Stromal cell of bone marrow (primary cell): ENCODE results near the gene RAB21.

Experiments used
- DNase-seq: peaks from one replicate; pipeline ENCODE4 v3.0.0-alpha.2; 2012; ENCODE audit warnings: low read depth

Gene RAB21, protein sequence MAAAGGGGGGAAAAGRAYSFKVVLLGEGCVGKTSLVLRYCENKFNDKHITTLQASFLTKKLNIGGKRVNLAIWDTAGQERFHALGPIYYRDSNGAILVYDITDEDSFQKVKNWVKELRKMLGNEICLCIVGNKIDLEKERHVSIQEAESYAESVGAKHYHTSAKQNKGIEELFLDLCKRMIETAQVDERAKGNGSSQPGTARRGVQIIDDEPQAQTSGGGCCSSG

DNA sequence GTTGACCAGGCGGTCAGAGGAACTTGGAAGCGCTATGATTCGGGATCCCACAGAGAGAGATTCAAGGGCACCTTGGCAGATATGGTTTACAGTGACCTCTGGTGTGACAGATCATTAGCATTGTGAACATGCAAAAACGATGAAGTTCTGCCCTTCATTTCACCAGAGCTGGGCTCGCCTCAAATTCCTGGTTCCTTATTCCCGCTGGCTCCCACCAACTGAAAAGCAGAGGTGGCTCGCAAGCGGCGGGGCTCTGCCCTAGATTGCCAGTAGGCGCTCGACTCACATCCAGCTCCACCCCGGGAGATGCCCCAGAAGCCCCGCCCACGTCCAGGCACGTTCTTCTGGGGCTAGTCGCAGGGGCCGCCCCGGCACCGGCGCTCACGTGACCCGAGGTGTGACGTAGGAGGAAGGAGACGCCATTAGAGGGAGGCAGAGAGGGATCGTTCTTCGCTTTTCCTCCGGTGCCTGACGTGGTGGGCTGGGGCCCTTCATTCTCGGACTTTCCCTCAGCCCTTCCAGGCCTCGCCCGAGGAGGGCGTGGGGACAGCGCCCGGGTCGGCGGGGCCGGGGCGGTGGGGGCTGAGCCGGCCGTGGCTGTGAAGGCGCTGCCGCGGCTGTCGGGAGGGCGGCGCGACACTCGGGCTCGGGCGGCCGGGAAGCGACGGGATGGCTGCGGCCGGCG lies at the start of gene RAB21:
RAB21 (plus strand) TSS at position 403 of the 685 bp plus-strand sequence; CDS start at position 670, 267 bp downstream.
- DNase-seq = peak; percentile 95

DNA sequence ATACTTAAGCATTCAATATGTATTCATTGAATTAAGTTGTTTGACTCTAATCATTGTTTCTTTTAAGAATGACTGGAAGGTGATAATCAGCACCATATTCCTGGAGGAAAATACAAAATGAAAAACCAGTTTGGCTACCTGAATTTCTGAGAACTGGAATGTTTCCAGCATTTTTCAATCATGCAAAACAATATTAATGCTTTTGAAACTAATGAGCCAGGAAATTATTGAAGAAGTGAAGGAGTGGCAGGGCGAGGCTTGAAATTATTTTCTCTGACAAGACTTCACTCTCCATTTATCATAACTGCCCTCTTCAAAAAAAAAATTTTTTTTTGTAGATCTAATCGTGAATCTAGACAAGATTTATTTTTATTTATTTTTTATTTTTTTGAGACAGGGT lies 49.7 kb upstream of the RAB21 start:
- DNase-seq = no peak

DNA sequence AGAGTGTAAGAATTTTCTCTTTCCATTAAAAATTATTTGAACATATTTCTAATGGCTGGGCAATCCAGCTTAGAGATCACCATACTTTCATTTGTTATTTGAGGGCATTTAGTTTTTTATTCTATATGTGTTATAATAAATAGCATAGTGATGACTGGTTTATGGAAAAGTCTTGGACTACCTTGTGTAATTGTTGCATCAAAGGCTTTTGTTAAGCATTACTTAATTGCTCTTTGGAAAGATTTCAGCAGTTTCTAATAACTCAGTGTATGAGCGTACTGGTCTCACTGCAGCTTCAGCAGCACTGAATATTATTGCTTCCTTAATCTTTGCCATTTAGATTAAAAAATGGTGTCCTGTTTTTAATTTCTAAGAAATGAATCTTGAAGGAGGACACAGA lies 46.0 kb upstream of the RAB21 start:
- no peak for DNase-seq

DNA sequence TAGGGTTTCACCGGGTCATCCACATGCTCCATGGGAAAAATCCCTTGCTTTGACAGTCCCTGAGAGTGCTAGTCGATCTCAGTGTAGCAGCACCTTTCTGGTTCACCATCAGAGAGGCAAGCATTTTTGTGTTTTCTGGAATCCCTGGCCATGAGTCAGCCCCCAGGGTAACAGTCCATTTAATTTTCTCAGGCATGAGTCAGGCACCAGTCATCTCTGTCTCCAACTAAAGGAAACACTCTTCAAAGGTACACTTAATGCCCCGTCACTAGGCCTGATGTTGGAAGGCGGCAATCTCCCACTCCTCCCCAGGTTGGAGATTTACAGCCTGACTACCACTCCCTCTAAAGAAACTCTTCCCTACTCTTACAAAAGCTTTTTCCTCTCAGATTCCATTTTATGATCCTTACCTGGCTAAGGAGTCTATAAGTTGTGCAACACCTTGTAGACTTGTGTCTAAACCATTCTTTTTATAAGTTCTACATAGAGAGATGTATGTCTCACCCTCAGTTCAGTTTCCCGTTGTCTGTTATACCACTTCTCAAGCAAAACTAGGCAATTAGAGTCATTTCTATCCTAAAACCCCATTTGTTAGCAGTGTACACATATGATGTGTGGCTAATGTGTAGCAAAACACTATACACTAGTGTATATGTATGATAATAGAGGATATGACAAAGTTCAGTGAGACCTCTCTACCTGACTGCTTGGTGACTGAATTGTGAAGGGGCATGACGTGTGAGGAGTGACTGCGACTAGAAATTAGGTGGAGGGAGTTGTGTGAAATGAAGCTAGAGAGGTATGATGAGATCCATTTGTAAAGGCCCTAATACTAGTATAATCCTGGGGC lies 44.2 kb upstream of the RAB21 start:
- peak; percentile 72 for DNase-seq

DNA sequence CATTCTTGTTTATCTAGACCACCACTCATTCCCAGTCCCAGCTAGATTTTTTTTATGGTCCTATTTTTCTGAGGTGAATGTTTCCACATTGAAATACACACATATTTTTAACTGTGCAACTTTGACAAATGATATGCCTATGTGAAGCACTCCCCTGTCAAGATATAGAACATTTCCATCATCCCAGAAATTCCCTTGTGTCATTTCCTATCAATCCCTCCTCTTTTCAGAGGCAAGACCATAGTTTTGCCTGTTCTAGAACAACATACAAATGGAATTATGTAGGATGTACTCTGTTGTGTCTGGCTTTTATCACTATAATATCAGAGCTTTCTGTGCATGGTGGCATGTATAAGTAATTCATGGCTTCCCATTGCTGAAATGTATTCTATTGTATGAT lies 36.1 kb upstream of the RAB21 start:
- DNase-seq = no peak

DNA sequence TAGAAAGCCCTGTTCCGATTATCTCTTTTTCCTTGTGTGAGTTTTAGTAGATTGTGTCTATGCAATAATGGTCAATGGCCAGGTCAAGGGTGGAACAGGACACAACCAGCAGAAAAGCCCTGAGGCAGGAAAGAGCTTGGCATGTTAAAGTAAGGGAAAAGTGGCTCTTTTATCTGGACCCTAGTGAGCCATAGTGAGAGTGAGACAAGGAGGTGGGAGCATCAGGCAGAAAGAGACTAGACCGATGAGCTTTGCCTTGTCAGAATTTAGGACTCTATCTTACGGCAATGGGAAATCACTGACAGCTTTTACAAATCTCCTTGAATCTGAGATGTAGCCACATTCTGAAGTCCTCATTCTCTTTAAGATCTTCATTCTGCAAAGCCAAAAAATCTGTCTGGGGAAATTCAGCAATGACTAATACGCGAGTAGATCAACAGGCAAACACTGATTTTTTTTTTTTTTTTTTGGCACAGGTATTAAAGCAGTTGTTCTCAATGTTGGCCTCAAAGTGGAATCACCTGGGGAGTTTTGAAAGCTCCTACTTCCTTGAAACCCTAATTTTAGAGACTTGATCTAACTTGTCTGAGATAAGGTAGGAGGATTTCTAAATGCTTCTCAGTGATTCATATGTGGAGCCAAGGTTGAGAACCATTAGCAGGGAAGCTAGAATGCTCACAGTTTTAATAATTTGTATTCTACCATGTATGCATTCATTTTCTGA lies 34.9 kb upstream of the RAB21 start:
- DNase-seq = no peak

DNA sequence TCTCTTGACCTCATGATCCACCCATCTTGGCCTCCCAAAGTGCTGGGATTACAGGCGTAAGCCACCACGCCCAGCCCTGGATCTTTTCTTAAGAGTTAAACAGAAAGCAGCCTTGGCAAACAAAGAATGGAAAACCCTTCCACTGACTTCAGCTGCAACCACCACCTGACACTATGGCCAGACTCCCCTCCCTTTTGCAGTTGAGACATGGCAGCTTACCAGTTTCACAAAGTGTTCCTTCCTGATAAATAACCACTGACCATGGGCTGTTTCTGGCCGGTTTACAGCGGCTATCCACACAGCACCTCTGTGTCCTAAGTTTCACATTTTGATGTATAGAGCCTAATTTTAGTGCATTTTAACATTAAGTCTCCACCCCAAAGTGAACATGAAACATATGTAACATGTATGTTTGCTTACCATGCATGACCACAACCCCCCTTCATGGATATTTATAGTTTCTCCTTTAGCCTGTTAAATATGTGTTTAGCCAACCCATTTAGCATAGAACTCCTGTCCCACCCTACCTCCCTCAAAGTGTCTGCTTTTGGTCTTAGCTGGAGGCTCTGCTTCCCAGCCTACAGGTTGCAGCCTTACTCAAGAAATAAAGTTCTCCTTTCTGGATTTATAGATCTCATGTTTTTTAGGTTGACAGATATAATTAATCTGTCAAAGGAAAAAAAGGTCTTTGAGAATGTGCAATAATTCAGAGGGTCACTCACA lies 32.7 kb upstream of the RAB21 start:
- DNase-seq = no peak

DNA sequence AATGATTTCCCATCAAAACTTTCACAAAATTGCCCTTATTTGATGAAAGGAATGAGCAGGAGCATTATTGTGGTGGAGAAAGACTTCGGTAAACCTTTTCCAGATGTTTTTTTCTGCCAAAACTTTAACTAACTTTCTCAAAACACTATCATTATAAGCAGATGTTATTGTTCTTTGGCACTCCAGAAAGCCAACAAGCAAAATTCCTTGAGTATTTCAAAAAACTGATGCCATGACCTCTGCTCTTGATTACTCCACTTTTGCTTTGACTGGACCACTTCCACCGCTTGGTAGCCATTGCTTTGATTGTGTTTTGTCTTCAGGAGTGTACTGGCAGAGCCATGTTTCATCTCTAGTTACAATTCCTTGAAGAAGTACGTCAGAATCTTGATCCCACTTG lies 29.7 kb upstream of the RAB21 start:
- no peak for DNase-seq

DNA sequence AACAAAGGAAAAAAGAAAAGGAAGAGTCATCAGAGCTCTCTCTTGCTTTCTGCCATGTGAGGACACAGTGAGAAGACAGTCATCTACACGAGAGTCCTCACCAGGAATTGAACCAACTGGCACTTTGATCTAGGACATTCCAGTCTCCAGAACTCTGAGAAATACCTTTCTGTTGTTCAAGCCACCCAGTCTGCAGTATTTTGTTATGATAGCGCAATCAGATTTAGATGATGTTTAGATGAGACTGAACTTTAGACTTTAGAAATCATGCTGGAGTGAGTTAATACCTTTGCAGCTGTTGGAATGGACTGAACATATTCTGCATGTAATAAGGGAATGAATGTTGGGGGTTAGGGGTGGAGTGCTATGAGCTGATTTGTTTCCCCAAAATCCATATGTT lies 28.1 kb upstream of the RAB21 start:
- no peak for DNase-seq

DNA sequence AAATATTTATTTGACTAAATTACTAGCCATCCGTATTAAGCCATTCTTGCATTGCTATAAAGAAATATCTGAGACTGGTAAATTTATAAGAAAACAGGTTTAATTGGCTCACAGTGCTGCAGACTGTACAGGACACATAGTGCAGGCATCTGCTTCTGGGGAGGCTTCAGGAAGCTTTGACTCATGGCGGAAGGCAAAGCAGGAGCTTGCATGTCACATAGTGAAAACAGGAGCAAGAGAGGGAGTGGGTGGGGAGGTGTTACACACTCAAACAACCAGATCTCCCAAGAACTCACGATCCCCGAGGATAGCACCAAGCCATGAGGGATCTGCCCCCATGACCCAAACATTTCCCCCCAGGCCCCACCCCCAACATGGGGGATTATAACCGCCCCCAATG lies 26.7 kb upstream of the RAB21 start:
- DNase-seq = no peak

DNA sequence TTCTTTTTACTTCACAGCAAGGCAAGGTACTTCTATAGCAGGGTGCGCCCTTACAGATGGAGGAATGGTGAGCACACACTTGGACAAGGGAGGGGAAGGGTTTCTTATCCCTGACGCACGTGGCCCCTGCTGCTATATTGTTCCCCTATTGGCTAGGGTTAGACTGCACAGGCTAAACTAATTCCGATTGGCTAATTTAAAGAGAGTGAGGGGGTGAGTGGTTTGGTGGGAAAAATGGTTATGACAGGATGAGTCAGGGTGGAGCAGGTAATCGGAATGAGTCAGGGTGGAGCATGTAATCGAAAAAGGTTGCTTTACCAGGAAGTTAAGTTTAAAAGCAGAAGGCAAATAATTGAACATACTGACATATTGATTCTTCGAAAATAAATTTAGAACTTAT lies 23.7 kb upstream of the RAB21 start:
- no peak for DNase-seq

DNA sequence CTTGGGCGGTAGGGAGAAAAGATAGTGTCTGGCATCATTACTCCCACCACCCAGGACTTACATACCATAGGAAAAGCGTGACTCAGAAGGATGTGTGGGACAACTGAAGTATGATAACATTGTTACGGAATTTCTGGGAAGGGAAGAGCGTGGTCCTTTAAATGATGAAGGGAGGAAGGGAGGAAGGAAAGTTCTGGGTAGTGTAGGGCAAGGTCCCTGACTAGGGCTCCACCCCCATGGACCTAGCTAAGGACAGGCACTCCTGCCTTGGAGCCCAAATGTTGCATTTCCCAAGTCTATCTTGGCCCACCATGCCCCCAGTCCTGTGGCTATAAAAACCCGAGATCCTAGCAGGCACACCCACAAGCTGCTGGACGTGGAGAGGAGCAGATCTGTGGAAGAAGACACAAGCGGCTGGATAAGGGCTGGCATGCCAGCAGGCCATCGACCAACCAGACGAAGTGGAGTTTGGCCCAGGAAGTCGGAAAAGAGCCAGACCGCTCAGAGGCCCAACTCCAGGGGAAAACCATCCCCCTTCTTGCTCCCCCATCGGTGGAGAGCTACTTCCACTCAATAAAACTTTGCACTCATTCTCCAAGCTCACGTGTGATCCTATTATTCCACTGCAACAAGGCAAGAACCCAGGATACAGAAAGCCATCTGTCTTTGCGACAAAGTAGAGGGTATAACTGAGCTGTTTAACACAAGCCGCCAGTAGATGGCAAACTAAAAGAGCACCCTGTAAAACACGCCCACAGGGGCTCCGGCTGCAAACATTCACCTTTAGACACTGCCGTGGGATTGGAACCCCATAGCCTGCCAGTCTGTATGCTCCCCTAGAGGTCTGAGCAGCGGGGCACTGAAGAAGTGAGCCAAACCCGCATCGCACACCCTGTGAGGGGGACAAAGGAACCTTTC lies 23.0 kb upstream of the RAB21 start:
- no peak for DNase-seq

DNA sequence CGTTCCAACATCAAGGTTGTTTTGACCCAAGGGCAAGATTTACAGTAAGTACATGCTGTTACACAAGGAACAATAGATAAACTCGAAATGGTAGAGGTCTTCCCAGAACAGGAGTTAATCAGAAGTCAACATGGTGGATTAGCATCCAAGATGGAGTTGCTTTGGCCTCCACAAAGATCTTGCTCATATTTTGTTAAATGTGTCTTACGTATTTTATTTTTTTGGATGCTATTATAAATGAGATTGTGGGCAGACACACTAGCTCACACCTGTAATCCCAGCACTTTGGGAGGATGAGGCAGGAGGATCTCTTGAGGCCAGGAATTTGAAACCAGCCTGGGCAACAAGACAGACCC lies 22.3 kb upstream of the RAB21 start:
- DNase-seq = no peak

DNA sequence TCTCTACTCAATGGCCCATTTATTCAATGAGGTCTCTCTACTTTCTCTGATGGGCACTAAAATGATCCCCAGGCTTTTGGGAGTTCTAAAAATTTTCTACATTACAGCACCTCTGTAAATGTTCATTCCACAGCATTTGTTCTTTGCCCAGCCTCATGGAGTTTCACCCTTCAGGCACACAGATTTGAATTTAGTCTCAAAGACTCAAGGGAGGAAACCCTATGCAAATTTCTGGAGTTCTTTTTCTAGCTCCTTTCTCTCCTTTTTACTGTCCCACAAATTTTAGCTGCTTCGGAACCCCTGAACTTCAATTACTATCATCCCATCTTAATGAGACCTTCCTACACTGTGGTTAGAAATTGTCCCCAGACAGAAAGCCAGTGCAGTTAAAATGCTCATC lies 17.5 kb upstream of the RAB21 start:
- DNase-seq = no peak

DNA sequence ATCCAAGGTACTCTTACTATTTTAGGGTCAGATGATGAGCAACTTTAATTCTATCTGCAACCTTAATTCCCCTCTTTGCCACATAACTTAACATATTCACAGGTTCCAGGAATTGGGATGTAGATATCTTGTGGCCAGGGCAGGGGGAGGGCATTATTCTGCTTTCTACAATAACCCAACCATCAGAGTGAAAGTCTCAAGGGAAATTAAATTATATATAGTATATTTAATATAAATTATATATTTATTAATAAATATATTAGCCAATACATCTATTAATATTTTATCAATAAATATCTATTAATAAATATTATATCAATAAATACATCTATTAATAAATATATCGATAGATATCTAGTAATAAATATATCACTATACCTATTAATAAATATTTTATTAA lies 11.7 kb upstream of the RAB21 start:
- no peak for DNase-seq

DNA sequence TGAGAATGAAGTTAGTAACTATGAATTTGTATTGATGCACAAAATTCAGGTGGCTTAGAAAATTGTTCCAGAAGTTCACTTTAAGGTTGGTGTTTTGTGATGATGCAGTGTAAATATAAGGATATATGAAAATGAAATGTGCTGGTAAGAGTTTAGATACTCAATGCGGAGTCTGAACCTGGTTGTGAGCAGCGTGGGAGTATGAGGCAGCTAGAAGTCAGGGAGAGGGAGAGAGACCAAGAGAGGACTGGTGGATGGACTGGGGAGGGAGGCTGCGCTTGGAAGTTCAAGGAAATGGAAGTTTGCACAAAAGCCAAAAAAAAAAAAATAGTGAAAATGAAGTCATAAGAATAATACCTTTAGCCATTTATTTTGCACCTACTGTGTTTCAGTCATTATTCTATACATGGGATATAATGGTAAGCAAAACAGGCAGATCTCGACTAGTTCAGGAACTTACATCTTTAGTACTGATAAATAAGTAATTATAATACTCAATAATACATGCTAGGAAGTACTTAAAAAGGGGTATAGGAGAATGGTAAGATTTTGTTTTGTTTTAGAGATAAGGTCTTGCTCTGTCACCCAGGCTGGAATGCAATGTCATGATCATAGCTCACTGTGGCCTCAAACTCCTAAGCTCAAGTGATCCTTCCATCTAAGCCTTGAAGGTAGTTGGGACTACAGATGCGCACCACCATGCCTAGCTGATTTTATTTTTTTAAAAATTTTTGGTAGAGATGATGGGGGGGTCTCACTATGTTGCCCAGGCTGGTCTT lies 10.0 kb upstream of the RAB21 start:
- no peak for DNase-seq

DNA sequence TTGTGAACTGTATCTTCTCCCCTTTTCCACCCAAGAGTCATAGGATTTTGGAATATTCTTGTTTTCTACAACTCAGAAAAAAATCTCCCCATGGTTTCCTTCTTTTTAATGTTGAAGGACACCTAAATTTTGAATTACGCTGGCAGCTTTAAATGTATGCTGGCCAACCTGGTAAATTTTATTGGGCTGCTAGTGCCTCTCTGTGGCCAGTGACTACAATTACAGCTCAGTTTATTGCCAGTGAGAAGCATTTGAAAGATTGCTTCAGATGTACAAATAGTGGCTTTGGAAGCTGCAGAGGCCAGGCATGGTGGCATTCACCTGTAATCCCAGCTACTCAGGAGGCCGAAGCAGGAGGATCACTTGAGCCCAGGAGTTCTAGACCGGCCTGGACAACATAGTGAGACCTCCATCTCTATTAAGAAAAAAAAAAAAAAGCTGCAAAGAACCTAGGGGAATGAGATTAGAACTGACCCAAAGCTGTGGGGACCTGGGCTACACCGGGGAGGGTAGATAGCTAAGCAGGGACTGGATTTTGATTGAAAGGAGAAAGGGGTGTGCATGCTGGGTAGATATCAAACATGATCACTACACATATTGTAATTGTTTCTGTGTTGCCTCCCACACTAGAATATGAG lies 7.6 kb upstream of the RAB21 start:
- peak; percentile 49 for DNase-seq

DNA sequence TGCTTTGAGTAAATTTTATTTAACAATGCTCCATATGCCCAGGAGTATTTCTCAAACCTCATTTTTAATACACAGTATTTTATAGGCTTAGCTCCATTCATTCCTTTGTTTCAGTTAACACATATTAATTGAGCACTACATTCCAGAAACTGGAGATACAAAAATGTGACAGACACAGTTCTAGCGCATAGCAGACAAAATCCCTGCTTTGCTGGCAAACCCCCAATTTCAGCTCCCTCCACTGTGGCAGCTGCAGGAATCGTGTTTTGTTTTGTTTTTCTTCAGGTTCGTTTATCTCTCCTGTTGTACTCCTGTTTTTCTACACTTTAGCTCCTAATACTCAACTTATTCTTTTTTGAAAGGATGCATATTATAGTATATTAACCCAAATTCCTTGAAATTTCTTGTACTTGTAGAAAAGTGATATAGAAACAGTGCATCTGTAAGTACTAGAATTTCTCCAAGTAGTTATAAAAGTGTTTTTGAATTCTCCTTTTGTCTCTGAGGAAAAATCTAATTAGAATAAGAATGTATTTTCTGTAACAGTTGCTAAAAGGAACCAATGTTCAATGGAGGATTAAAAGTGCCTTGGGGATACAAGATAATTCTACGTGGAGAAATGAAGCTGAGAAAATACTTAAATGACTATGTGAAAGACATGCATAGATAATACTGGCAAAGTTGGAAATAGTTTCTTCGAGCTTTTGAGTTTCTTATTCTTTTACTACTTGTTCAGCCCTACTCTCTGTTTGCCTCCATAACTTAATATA lies 6.4 kb upstream of the RAB21 start:
- DNase-seq = no peak

DNA sequence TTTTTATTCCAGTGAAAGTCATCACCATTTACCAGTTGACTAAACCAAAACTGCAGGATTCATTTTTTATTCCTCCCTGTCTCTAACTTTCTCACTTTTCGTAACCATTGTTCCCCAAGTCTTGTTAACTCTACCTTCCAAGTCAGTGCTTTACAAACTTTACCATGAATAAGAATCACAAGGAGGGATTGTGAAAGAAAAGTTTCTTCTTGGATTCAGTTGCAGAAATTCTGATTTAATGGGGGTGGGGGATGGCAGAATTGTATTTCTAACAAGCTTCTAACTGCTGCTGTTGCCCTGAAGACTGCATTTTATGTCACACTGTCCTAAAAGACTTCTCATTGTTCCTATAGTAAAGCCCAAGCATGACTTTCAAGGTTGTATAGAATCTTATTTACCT lies 5.0 kb upstream of the RAB21 start:
- no peak for DNase-seq
